GM18873 (cell line): Measurements from ENCODE around the gene FSTL1.

Source experiments
- ATAC-seq: cut with Tn5 transposase; IDR thresholded peaks from one replicate; pipeline ENCODE4 v1.9.1; 2021; ENCODE audit warnings: mild to moderate bottlenecking, moderate library complexity, moderate number of reproducible peaks; ENCODE audit not compliant: unreplicated experiment, low FRiP score

The FSTL1 gene

GRCh38 chr3:120368172-120368571 lies 82.6 kb downstream of the FSTL1 start:
- ATAC-seq = no peak

DNA sequence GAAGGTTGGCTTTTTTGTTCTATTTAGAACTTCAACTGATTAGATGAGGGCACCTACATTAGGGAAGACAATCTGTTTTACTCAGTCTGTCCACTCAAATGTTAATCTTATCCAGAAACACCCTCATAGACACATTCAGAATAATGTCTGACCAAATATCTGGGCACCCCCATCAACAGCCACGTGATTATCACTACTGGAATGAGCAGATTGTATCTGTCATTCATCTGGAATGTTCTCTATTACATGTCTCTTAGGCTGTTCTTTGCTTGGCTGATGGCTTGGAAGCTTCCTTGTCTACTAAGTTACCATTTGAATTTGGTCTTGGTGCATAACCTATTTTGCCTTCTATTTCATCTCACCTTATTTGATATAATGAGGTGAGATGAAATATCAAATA lies 86.0 kb downstream of the FSTL1 start:
- no peak for ATAC-seq

DNA sequence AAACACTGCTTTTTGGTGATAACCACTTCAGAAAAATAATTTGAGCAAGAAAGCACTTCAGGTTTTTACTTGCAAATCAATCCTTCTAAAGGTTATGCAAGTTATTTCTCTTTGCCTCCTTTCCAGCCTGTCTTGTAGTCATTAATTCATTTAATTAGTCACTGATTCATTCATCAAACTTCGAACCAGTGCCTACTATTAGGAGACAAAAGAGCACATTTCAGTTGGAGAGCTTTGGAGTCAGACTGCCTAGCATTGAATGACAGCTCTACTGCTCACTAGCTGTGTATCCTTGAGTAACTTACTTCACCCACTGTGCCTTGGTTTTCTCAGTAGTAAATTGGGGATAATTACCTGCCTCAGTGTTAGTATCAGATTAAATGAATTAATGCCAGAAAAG lies 86.7 kb downstream of the FSTL1 start:
- no peak for ATAC-seq

DNA sequence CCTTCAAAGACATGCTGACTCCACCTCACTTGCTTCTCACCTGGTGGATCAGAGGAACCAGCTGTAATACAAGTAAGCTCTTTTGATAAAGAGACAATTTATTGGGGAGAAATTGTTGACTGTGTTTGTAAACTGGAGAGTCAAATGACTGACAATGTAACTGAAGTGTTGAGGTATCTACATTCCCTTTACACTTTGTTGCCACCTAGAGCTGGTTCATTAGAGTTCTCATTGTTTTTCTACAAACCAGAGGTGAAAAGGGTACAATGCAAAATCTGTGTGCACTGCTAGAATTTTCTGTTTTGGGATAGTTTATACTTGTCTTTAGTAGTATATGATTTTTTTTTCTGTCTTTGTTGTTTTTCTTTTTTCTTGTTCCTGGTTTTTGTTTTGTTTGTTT lies 93.0 kb downstream of the FSTL1 start:
- no peak for ATAC-seq

DNA sequence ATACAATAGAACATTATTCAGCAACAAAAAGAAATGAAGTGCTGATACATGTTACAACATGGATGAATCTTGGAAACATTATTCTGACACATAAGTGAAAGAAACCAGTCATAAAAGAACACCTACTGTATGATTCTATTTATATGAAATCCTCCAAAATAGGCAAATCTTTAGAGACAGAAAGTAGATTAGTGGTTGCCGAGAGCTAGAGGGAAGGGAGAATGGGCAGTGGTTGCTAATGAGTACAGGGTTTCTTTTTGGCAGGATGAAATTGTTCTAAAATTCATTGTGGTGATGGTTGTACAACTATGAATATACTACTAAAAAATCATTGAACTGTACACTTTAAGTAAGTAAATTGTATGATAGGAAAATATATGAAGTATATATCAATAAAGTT lies 95.3 kb downstream of the FSTL1 start:
- peak; percentile 49 for ATAC-seq

GRCh38 chr3:120353463-120353862 lies 97.3 kb downstream of the FSTL1 start:
- ATAC-seq = no peak

DNA sequence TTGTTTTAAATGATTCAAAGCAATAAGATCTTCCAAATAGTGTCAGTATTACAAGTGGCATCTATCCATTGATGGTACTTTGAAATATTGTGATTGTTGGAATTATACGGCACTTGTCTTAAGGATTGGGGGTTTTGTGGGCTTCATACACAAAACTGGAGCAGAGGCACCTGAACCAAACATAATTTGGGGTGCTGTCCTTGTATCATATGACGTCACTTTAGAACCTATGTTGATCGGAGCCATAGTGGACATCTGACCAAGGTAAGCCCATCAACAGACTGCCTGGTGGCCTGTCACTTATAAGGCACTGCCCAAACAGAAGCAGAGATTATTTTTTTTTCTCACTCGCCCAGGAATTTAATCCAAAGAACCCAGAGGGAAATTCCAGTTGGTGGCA lies 98.8 kb downstream of the FSTL1 start:
- ATAC-seq = no peak

- ATAC-seq = no peak
Observed at GRCh38 chr3:120350401-120350941, 100.3 kb downstream of the FSTL1 start.

- no peak for ATAC-seq
Observed at GRCh38 chr3:120349855-120350125, 101.0 kb downstream of the FSTL1 start.

DNA sequence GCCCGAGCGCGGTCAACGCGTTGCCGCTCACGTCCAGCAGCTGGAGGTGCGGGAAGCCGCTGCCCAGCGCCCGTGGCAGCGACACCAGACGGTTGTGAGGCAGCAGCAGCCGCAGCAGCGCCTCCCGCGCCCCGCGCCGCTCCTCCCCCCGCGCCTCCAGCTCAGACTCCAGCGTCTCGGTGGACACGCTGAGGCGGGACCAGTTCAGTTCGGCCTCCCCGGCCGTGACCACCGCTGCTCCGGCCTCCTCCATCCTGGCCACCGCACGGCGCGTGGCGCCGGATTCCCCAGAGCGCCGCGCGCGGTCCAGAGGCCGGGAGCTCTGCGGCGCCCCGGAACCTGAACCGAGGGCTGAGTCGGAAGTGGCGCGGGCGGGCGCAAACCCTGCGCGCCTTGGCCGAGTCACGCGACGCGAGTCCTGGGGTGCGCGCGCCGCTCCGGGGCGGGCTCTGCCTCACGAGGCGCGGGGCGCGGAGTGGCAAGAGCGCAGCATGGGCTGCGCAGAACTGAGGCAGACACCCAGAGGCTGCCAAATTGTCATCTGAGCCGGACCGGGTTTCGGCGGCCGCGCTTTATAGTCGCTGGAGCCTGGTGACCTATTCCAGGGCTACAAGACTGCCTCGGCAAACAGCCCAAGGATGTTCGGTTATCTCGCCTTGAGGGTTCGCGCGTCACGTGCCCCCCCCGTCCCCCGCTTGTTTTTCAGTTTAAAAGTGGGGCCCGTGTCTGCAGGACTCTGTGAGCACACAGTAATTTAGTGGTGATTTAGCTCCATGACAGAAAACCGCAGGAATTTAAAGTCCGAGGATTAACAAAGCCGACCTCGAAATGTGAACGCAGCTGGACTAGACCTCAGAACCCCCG lies 101.6 kb downstream of the FSTL1 start, which contains the start of gene LRRC58:
Gene LRRC58, minus strand, starts transcription at position 364 of the 864 bp plus-strand sequence. Its CDS starts 111 bp downstream, at position 253.
- ATAC-seq = peak; percentile 79

GRCh38 chr3:120348065-120348990 lies 102.5 kb downstream of the FSTL1 start:
- ATAC-seq = peak; percentile 48

GRCh38 chr3:120344349-120344748 lies 106.4 kb downstream of the FSTL1 start:
- ATAC-seq = no peak
